ENCODE measurements around the gene DSCAM.

The DSCAM gene

GRCh38 chr21:40606341-40606740 is 240.6 kb downstream of the DSCAM start:
- no peak for DNase-seq (ENCODE audit: low spot score)

GRCh38 chr21:40605094-40605493 is 241.9 kb downstream of the DSCAM start:
- no peak for DNase-seq (ENCODE audit: low spot score)

GRCh38 chr21:40603774-40604173 is 243.2 kb downstream of the DSCAM start:
- DNase-seq (ENCODE audit: low spot score), result no peak

- no peak for DNase-seq (ENCODE audit: low spot score)
Observed at GRCh38 chr21:40602080-40602479, 244.9 kb downstream of the DSCAM start.

GRCh38 chr21:40595806-40596205 is 251.2 kb downstream of the DSCAM start:
- no peak for DNase-seq (ENCODE audit: low spot score)

- no peak for DNase-seq (ENCODE audit: low spot score)
Observed at GRCh38 chr21:40587736-40588346, 259.1 kb downstream of the DSCAM start.

- DNase-seq (ENCODE audit: low spot score), result no peak
Observed at GRCh38 chr21:40586575-40586974, 260.4 kb downstream of the DSCAM start.

GRCh38 chr21:40577285-40578043 is 269.5 kb downstream of the DSCAM start:
- DNase-seq (ENCODE audit: low spot score), result no peak

GRCh38 chr21:40575976-40576375 is 271.0 kb downstream of the DSCAM start:
- DNase-seq (ENCODE audit: low spot score), result no peak

GRCh38 chr21:40569357-40569756 is 277.6 kb downstream of the DSCAM start:
- no peak for DNase-seq (ENCODE audit: low spot score)

GRCh38 chr21:40568807-40569206 is 278.2 kb downstream of the DSCAM start:
- no peak for DNase-seq (ENCODE audit: low spot score)

GRCh38 chr21:40567501-40567900 is 279.5 kb downstream of the DSCAM start:
- no peak for DNase-seq (ENCODE audit: low spot score)

GRCh38 chr21:40566486-40566885 is 280.5 kb downstream of the DSCAM start:
- DNase-seq (ENCODE audit: low spot score), result no peak

GRCh38 chr21:40564318-40564717 is 282.6 kb downstream of the DSCAM start:
- no peak for DNase-seq (ENCODE audit: low spot score)

GRCh38 chr21:40563900-40564299 is 283.1 kb downstream of the DSCAM start:
- DNase-seq (ENCODE audit: low spot score), result no peak

- no peak for DNase-seq (ENCODE audit: low spot score)
Observed at GRCh38 chr21:40562242-40563002, 284.5 kb downstream of the DSCAM start.

GRCh38 chr21:40556442-40556968 is 290.5 kb downstream of the DSCAM start:
- no peak for DNase-seq (ENCODE audit: low spot score)

GRCh38 chr21:40555021-40555528 is 291.9 kb downstream of the DSCAM start:
- no peak for DNase-seq (ENCODE audit: low spot score)

- no peak for DNase-seq (ENCODE audit: low spot score)
Observed at GRCh38 chr21:40553781-40554180, 293.2 kb downstream of the DSCAM start.

GRCh38 chr21:40547906-40548513 is 298.9 kb downstream of the DSCAM start:
- DNase-seq (ENCODE audit: low spot score), result no peak

- no peak for DNase-seq (ENCODE audit: low spot score)
Observed at GRCh38 chr21:40546647-40547046, 300.3 kb downstream of the DSCAM start.

GRCh38 chr21:40540216-40540615 is 306.7 kb downstream of the DSCAM start:
- no peak for DNase-seq (ENCODE audit: low spot score)

Data from iPS-NIHi11 (cell line).